B cell (primary cell): Measurements from ENCODE around the gene NCBP3. TPM values are rescaled to one million over a fixed set of nuclear protein-coding genes. Genes with fewer than 3 reads are reported as not detected.

ENCODE experiments used
- ATAC-seq: fragments of 200-7000 bp; cut with Tn5 transposase; one replicate; pipeline ENCODE4 v1.10.0; 2021; ENCODE audit warnings: low read depth, mild to moderate bottlenecking, moderate number of reproducible peaks, moderate library complexity
- CTCF ChIA-PET: fragments of 350-600 bp; sonication (Branson Sonifier 250); formaldehyde crosslinking; loops from one replicate; lab custom pipeline; 2021; ENCODE audit warnings: antibody characterized with exemption, inconsistent platforms; lab: Charles Lee
- POLR2A ChIA-PET: fragments of 350-600 bp; sonication (Branson Sonifier 250); formaldehyde crosslinking; loops from one replicate; lab custom pipeline; 2021; ENCODE audit warnings: antibody characterized with exemption; lab: Charles Lee
- DNase-seq: peaks from one replicate; pipeline ENCODE4 v3.0.0; 2013
- H2AFZ ChIP-seq: 2 replicates; pipeline ENCODE4 v1.6.1; 2012; ENCODE audit warnings: mild to moderate bottlenecking, low read depth, low read length; ENCODE audit not compliant: insufficient read depth, poor library complexity, severe bottlenecking
- H3K27ac ChIP-seq, 2 donors: 1 replicate in 1 of 2; 2 replicates in 1 of 2; pipeline ENCODE4 v1.5.1; 2012 to 2013; ENCODE audit warnings: low read length in 2 of 2, mild to moderate bottlenecking in 2 of 2, moderate library complexity in 1 of 2
- H3K27me3 ChIP-seq, 4 experiments: fragments of 200-600 bp in 1 of 4; sonication (generic) in 1 of 4; replicated peaks in 1 of 4; 1 replicate in 2 of 4; 2 replicates in 2 of 4; pipeline versions ENCODE4 v1.6.1 to v1.7.0; 2013 to 2016; ENCODE audit warnings: low read length in 3 of 4, mild to moderate bottlenecking in 2 of 4, mixed read lengths in 1 of 4, moderate library complexity in 1 of 4; ENCODE audit not compliant: insufficient read depth in 4 of 4, control insufficient read depth in 3 of 4; ENCODE audit errors: control extremely low read depth in 1 of 4
- H3K36me3 ChIP-seq, 2 experiments: replicated peaks in 1 of 2; 1 replicate in 1 of 2; 2 replicates in 1 of 2; pipeline versions ENCODE4 v1.6.1 to v1.7.1; 2013; ENCODE audit warnings: low read length in 1 of 2; ENCODE audit not compliant: insufficient read depth in 2 of 2, control insufficient read depth in 1 of 2; ENCODE audit errors: control extremely low read depth in 1 of 2, extremely low read depth in 1 of 2
- H3K4me1 ChIP-seq, 2 donors: fragments of 200-600 bp in 1 of 2; sonication (generic) in 1 of 2; 1 replicate in 1 of 2; 2 replicates in 1 of 2; pipeline versions ENCODE4 v1.5.1 to v1.6.1; 2013 to 2017; ENCODE audit warnings: low read length in 2 of 2; ENCODE audit not compliant: control insufficient read depth in 2 of 2, insufficient read depth in 2 of 2
- H3K4me2 ChIP-seq: replicated peaks from 2 replicates; pipeline ENCODE3; 2012; ENCODE audit warnings: mild to moderate bottlenecking, low read depth, low read length; ENCODE audit not compliant: poor library complexity, severe bottlenecking
- H3K4me3 ChIP-seq, 5 experiments: fragments of 200-600 bp in 1 of 5; sonication (generic) in 1 of 5; 1 replicate in 3 of 5; 2 replicates in 2 of 5; pipeline versions ENCODE4 v1.5.1 to v1.7.0; 2011 to 2016; ENCODE audit warnings: low read length in 4 of 5, mild to moderate bottlenecking in 4 of 5, low read depth in 2 of 5, control low read depth in 1 of 5, moderate library complexity in 1 of 5; ENCODE audit not compliant: insufficient read depth in 1 of 5; ENCODE audit errors: control extremely low read depth in 1 of 5, extremely low read depth in 1 of 5
- H3K79me2 ChIP-seq: fragments of 200-600 bp; sonication (generic); one replicate; pipeline ENCODE4 v1.6.0; 2016; ENCODE audit warnings: low read length; ENCODE audit not compliant: control insufficient read depth, insufficient read depth
- H3K9ac ChIP-seq: fragments of 200-600 bp; sonication (generic); 2 replicates; pipeline ENCODE4 v1.6.1; 2017; ENCODE audit warnings: mild to moderate bottlenecking, low read length, moderate library complexity
- H3K9me3 ChIP-seq, 3 donors: one replicate each; pipeline versions ENCODE4 v1.6.1 to v1.7.1; 2013; ENCODE audit warnings: low read length in 2 of 3; ENCODE audit not compliant: control insufficient read depth in 2 of 3, insufficient read depth in 1 of 3; ENCODE audit errors: control extremely low read depth in 1 of 3
- H4K20me1 ChIP-seq: 2 replicates; pipeline ENCODE4 v1.6.0; 2012; ENCODE audit warnings: mild to moderate bottlenecking, low read length; ENCODE audit not compliant: insufficient read depth, control insufficient read depth, poor library complexity, severe bottlenecking
- H3K27ac Mint-ChIP-seq: one replicate; pipeline ENCODE4 v1.8.0; 2021; ENCODE audit warnings: mixed read lengths
- H3K27me3 Mint-ChIP-seq: one replicate; pipeline ENCODE4 v1.8.0; 2021; ENCODE audit warnings: mixed read lengths
- H3K4me1 Mint-ChIP-seq: one replicate; pipeline ENCODE4 v1.8.0; 2021; ENCODE audit warnings: mixed read lengths
- H3K4me3 Mint-ChIP-seq: one replicate; pipeline ENCODE4 v1.8.0; 2021; ENCODE audit warnings: mixed read lengths
- H3K9me3 Mint-ChIP-seq: one replicate; pipeline ENCODE4 v1.8.0; 2022; ENCODE audit warnings: mixed read lengths; ENCODE audit not compliant: insufficient read depth
- EZH2 ChIP-seq: IDR thresholded peaks from 2 replicates; pipeline ENCODE4 v1.6.1; 2012; ENCODE audit warnings: borderline replicate concordance, low read depth, mild to moderate bottlenecking, moderate library complexity, low read length; ENCODE audit not compliant: insufficient read depth, poor library complexity, severe bottlenecking
- WGBS: methylation state at CpG from one replicate; pipeline ENCODE4 v1.1.5; 2013; ENCODE audit warnings: missing lambda C conversion rate; ENCODE audit not compliant: insufficient coverage; 5-methylcytosine and 5-hydroxymethylcytosine counted together
- intact Hi-C: fragments of 100-400 bp; cut with micrococcal nuclease; formaldehyde crosslinking; loops from one replicate; pipeline ENCODE4 v1.10.0; 2022
- polyA plus RNA-seq: library from polyadenylated mRNA; depleted of rRNA; stranded (reverse); fragments of >200 nt; gene quantifications from 2 replicates; pipeline ENCODE4 v1.2.3, GENCODE V29; 2012
- total RNA-seq, 2 donors: library from RNA; stranded (reverse); fragments of 120-200 nt in 1 of 2; gene quantifications; 1 replicate in 1 of 2; 2 replicates in 1 of 2; pipeline versions ENCODE4 v1.2.3 to v1.2.4, GENCODE V29; 2013 to 2022
- TF ChIP-seq, protein P1 (sequence below): fragments of 200-600 bp; IDR thresholded peaks from one replicate; pipeline ENCODE4 v1.8.0; 2022; ENCODE audit warnings: antibody characterized with exemption, mild to moderate bottlenecking

The NCBP3 gene
- total and polyA plus RNA-seq, 2 donors (not counting 1 experiment from before 2014, with no cell fraction given) = 11.1 to 71.7 TPM

DNA sequence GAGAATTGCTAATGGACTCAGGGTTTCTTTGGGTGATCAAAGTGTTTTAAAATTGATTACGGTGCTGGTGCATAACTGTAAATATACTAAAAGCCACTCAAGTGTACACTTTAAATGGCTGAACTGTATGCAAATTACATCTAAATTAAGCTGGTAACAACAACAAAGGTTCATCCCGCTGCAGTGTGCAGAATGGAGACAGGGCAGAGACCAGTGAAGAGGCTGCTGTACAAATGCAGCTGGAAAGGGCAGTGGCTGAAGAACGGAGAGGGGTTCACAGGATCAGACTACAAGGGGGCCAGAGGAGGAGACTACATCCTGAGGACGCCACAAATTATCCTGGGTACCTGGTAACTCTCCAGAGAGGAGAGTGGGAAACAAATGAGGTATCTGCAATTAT is 36.0 kb downstream of the NCBP3 start:
- ChIA-PET POLR2A (interaction anchor here (0.8 to 1.6 kb wide), 3 partner anchors 9 to 44 kb away, joined by 3 to 5 read pairs (median 4); partner anchors contain the start of gene ITGAE), CTCF (interaction anchor here (0.8 to 3.4 kb wide), 4 partner anchors 13 to 93 kb away, joined by 3 to 27 read pairs (median 12); no protein-coding TSS in a partner anchor)
- intact Hi-C loops = no loop called here
- peak overlapping the region in 2 of 5 experiments; percentile 20 to 28 for H3K4me3 ChIP-seq
- H2AFZ ChIP-seq = no peak overlapping the region
- H3K9ac ChIP-seq = peak overlapping the region; percentile 34
- peak overlapping the region; percentile 74 for H3K4me3 Mint-ChIP-seq
- WGBS = 63% methylated on average over 1 of the region's 4 CpGs
- no peaks in the 10 kb centered on the region for H3K9me3 Mint-ChIP-seq
- TF ChIP-seq EZH2 = no peak
- TF ChIP-seq, protein P1, sequence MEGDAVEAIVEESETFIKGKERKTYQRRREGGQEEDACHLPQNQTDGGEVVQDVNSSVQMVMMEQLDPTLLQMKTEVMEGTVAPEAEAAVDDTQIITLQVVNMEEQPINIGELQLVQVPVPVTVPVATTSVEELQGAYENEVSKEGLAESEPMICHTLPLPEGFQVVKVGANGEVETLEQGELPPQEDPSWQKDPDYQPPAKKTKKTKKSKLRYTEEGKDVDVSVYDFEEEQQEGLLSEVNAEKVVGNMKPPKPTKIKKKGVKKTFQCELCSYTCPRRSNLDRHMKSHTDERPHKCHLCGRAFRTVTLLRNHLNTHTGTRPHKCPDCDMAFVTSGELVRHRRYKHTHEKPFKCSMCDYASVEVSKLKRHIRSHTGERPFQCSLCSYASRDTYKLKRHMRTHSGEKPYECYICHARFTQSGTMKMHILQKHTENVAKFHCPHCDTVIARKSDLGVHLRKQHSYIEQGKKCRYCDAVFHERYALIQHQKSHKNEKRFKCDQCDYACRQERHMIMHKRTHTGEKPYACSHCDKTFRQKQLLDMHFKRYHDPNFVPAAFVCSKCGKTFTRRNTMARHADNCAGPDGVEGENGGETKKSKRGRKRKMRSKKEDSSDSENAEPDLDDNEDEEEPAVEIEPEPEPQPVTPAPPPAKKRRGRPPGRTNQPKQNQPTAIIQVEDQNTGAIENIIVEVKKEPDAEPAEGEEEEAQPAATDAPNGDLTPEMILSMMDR = no peak
- H3K4me1 Mint-ChIP-seq = peaks cover 34% of the 10 kb centered on the region
- ATAC-seq = peak; percentile 74
- H3K36me3 ChIP-seq = peaks cover 7 to 50% of the 10 kb centered on the region in 2 experiments
- DNase-seq = no peak
- H3K4me2 ChIP-seq = peak overlapping the region; percentile 47
- H3K27me3 Mint-ChIP-seq = no peaks in the 10 kb centered on the region
- no peaks in the 10 kb centered on the region for H3K27me3 ChIP-seq
- no peaks in the 10 kb centered on the region for H3K9me3 ChIP-seq
- no peaks in the 10 kb centered on the region for H3K79me2 ChIP-seq
- no peaks in the 10 kb centered on the region for H4K20me1 ChIP-seq
- peak overlapping the region; percentile 85 for H3K27ac Mint-ChIP-seq
- peaks cover 8 to 17% of the 10 kb centered on the region in 2 donors for H3K4me1 ChIP-seq
- H3K27ac ChIP-seq = peak overlapping the region in 1 of 2 donors; percentile 29

DNA sequence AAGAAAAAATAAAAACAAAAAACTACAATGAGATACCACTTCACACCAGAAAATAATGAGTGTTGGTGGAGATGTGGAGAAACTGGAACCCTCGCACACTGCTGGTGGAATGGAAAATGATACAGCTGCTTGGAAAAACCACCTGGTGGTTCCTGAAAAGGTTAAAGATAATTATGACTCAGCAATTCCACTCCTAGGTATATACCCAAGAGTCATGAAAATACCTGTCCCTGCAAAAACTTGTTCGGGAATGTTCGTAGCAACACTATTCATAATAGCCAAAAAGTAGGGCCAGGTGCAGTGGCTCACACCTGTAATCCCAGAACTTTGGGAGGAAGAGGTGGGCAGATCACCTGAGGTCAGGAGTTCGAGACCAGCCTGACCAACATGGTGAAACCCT is 36.9 kb downstream of the NCBP3 start:
- Mint-ChIP-seq H3K4me1 (peaks cover 40% of the 10 kb centered on the region), H3K27ac (no peak overlapping the region), H3K4me3 (no peak overlapping the region), H3K27me3 (no peaks in the 10 kb centered on the region), H3K9me3 (no peaks in the 10 kb centered on the region)
- no peak overlapping the region for H3K4me2 ChIP-seq
- no peaks in the 10 kb centered on the region for H3K79me2 ChIP-seq
- H3K9me3 ChIP-seq = no peaks in the 10 kb centered on the region
- no peak overlapping the region for H3K27ac ChIP-seq
- CTCF ChIA-PET = interaction anchor here (3.3 to 3.4 kb wide), 2 partner anchors 18 to 71 kb away, joined by 20 to 27 read pairs; no protein-coding TSS in a partner anchor
- DNase-seq = no peak
- H3K36me3 ChIP-seq = peaks cover 5 to 44% of the 10 kb centered on the region in 2 experiments
- 100% methylated on average over 1 of the region's 4 CpGs for WGBS
- H2AFZ ChIP-seq = no peak overlapping the region
- intact Hi-C loops = no loop called here
- no peak overlapping the region for H3K9ac ChIP-seq
- no peaks in the 10 kb centered on the region for H4K20me1 ChIP-seq
- no peaks in the 10 kb centered on the region for H3K27me3 ChIP-seq
- ATAC-seq = no peak
- no peak overlapping the region for H3K4me3 ChIP-seq
- TF ChIP-seq, protein P1 = no peak
- TF ChIP-seq EZH2 = no peak
- POLR2A ChIA-PET = interaction anchor here (1.6 kb wide), 1 partner anchor 8 kb away, joined by 5 read pairs; the partner anchor contains the start of gene ITGAE
- peaks cover 8 to 25% of the 10 kb centered on the region in 2 donors for H3K4me1 ChIP-seq
